Stimulated activated CD8-positive, alpha-beta memory T cell treated with anti-CD3 and anti-CD28 coated beads, Interleukin-15, amount 100 ng/mL, for 24 hours (primary cell): ENCODE data around the gene RNF212.

ENCODE experiments used
- DNase-seq: peaks from one replicate; pipeline ENCODE4 v3.0.0-alpha.2; 2020; ENCODE audit warnings: low read depth

The RNF212 gene

DNA sequence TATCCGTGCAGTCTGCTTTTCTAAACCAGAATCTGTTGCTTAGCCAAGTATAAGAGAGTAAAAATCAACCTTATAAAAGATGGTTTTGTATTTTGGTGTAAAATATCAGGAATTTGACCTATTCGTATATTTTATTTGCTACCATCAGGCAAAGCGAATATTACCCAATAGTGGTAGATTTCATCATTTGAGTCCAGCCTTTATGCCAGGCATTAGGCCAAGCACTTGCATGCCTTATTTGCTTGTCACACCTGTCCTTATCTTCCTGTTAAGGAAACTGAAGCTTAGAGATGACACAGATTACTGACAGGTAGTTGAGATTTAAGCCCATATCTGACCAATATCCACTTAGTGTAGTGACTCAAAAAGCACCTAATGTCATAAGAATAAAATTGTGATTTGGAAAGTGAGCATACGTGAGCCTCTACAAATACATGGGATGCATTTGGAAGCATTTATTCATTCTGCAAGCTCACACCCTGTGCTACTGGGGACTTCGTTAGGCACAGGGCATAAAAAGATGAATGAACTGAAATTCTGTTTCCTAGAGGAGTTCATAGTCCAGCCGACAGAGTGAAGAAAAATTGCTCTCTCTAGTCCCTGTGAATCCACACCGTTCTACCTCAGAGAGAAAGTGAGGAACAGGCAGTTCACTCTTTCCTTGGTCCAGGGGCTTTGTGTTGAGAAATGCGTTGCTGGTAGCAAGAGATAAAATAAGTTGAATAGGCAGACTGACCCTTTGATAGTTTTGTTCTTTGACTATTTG, 2.3 kb upstream of the RNF212 start:
- no peak for DNase-seq

DNA sequence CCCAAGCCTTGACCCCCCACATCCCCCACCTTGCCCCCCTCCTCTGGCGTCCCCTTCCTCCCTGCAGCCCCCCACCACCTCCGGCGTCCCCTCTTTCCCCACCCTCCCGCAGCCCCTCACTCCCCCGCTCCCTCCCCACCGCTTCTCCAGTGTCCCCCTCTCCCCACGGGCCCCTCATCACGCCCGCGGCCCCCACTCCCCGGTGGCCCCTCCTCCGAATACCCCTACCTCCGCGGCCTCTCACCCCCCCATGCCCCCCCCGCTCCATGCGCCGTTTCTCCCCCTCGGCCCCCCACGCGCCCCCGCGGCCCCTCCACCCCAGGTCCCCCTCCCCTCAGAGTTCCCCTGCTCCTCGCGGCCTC, 562 bp downstream of the RNF212 start:
- DNase-seq: no peak

DNA sequence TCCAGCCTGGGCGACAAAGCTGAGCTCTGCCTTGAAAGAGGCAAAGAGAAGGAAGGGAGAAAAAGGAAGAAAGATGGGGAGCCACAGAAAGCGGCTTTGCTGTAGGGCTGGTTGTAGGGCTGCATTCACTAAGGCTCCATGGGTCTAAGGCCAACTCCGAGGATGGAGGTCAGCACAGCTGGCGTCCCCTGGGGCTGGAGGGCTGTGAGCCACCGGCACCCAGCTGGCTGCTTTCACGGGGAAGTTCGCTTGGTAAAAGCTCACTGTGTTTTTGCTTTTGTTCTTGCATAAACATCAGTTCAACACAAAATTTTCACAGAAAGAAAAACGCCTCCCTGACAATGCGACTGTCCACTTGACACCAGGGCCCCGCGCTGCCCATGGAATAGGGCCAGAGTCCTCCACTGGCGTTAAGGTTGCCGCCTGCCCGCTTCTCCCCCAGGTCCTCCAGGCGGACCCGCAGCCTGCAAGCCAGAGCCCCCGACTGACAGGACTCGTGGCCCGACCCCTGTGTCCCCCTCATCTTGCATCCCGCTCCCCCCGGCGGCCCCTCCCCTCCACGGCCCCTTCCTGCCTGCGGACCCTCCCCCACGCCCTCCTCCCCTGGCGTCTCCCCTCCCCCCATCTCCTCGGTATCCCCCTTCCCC, 1.1 kb downstream of the RNF212 start:
- DNase-seq: no peak

DNA sequence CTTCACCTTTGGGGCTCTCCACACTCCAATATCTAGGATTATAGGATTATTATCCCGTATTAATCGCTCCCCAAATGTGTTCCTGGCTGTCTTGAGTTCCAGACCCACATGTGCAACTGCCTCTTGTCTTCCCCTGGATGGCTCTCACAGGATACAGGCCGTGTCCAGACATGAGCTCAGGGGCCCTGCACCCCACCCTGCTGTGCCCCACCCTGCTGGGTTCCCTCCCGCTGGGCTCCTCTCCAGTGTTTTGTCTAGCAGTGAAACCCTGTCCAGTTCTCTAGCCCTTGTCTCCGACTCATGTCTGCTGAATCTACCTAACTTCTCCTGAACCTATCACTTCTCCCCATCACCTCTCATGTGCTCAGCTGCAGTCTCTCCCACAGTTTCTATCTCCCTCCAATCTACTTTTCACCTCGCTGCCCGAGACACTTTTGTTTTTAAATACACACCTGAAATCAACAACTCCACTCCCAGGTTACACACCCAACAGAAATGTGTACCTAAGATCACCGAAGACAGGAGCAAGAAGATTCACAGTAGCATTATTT, 2.0 kb downstream of the RNF212 start:
- DNase-seq: no peak

DNA sequence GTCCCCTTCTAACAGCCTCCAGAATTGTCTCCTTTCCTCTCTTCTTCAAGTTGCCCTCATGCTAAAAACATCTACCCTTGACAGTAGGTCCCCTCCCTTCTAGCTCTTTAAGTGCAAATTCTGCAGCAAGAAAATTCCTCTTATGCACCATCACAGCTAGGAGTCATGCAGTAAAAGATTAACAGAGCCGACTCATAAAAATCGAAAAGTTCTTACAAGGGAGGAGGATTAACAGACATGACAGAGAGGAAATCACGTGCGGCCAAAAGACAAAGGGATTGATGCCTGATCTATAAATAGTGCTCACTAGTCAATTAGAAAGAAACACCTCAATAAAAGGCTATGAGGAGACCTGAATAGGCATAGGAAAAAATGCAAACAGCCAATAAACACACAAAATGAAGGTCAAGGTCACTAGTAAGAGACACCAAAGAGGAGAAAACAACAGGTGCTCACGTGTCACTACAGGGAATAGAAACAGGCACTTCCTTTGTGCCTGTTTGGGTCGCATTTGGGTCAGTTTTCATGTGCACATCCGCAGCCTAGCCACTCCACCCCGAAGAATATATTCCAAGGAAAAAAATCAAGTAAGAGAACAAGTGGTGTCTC, 3.4 kb downstream of the RNF212 start:
- no peak for DNase-seq

DNA sequence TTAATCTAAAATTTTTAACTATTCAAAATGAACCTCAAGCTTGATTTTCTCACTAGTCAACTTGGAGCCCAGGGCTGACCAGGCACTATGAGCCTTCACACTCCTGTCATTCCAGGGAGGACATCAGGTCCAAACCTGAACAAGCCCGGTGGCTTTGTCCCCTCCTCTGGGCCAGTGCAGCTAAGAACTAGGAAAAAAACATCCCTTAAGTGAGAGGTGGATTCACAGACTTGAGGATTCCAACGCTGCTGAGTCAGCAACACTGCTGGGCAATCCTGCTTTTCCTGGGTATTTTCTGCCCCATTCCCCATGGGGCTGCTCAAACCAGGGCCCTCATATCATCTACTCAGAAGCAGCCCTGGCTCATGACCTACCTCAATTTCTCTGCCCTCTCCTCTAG, 4.0 kb downstream of the RNF212 start:
- no peak for DNase-seq

DNA sequence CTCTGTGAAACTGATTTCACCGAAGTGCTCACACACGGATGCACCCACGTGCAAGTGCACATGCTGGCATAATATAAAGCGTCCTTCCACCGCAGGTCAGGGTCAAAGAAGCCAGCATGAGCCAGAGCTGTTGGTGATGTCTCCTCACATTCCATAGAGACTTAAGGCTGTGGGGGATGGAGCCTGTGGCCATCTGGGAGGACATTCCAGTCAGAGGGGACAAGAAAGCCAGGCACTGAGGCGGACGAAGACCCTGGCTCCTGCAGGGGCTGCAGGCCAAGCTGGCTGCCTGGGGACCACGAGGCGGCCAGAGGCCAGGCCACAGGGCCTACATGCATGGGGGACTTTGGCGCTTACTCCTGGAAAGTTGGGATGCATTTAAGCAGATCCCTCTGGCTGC, 7.7 kb downstream of the RNF212 start:
- DNase-seq: no peak

DNA sequence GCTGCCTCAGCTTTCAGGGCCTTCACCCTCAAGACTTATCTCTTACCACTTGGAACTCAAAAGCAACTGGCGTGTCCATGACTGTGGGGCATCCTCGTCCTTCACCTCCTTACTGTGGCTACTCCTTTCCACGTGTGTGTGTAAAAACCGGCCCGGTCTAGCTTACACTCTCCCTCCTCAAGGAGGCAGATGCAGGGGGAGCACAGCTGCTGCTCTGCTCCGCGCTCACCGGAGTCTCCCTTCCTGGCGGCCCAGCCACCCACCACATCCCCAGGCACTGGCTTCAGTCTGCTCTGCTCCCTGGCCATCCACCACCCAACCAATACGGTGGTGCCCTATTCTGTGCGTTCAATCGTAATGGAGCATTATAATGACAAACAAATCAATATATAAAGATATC, 8.3 kb downstream of the RNF212 start:
- DNase-seq: no peak

DNA sequence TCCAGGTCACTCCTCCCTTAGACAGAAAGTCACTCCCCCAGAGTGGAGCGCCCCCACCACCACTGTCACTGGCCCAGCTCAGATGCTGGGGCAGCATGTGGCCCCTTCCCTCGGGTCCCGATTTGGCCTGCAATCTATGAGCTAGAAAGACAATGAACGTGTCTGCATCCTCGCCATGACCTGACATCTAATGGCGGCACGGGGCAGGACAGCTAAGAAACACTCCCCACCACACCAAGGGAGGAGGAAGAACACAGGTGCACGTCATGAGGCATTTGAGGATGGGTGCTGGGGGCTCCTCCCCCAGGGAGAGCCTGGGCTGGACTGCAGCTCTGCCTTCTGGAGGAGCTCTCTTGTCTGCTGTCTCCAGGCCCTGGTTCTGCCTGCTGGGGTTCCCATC, 8.7 kb downstream of the RNF212 start:
- DNase-seq: no peak

DNA sequence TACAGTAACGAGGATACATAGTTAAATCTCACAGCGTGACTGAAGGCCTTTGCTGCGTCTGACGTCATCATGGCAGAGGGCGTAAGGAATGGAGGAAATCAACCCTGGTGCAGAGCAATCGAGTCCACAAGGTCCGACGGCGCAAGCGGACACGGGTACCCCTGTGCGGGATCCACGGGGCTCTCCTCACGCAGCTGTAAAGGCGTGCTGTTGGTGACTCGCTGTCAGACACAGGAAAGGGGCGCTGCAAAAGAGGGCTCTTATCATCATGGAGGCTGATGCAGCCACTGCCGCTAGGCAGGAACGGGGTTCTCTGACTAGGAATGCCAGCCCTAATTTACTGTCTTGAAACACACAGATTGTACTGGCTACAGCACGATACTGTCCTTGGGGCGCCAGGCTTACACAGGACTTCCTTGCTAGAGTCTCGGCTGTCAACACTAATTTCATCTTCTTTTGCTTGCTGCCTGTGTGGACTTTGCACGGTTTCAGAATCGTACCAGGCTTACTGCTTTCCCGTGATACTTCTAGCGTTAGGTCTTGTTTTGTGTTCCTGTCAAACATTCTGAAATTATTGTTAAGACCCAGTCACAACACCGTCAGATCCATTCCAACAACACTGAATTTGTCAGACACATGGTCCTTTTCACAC, 13.6 kb downstream of the RNF212 start:
- DNase-seq: no peak

DNA sequence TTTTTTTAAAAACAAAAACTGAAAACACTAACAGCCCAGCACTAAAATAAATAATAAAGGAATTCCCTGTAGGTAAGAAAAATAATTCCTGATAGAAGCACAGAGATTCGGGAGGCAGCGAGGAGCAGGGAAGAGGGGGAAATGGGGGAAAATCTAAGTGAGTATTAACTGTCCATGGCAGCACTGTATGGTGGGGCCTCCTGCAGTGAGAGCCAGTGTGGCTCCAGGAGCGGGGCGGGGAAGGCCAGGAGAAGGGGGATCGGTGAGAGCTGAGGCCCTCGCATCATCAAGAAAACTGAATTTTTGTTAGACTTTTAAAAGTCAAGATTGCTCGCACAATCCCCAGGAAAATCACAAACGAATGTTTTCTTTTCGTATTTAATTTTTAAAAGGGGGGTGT, 14.1 kb downstream of the RNF212 start:
- no peak for DNase-seq

DNA sequence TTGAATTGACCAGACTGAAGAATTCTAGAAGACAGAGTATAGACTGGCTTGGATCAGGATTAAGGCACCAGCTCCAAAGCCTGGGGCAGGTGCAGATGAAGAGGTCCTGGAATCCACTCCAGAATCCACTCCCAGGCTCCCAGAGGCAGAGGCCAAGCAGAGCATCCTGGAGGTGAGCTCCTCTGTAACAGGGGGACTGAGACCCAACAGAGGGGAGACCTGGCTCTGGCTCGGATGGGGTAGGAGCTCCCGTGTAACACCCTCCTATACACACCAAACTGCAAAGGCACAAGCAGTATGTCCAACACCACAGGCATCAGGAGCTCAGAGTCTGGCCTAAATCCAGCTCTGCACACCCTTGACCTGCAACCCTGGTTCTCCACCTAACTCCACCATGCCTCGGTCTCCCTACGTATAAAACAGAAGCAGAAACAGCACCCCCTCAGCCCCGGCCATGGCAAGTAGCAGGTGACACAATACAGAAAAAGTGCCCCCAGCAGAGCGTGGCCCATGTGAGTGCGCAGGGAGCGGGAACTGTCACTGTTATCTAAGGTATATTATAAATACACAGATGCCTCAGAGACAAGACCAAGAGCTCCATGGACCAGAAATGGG, 14.9 kb downstream of the RNF212 start:
- no peak for DNase-seq

DNA sequence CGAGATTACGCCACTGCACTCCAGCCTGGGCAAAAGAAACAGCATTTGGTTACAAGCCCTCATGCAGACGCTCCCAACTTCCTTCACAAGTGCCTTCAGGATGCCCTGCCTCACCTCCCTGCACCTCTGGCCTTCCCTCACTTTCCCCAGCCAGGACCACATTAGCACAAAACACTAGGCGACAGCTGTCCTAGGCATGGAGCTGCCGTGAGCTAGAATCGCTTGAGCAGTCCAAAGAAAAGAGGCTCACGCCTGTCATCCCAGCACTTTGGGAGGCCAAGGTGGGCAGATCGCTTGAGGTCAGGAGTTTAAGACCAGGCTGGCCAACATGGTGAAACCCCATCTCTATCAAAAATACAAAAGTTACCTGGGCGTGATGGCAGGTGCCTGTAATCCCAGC, 15.8 kb downstream of the RNF212 start:
- DNase-seq: no peak

DNA sequence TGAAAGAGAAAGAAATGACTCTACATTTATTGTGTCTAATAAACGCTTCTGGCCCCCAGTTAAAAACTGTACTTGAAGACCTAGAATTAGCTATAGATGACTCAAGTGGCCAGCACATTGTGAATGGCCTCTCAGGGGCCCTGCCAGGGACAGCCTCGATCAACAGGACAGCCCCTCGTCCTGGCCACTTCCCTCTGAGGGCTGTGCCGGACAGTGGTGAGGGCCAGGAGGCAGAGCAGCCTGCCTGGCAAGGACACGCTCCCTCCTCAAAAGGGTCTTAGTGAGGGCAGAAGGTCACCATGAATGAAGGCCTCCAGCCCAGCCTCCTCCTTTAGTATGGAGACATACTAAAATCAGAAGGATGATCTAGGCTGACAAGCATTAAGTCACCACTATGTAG, 16.5 kb downstream of the RNF212 start:
- DNase-seq: no peak

DNA sequence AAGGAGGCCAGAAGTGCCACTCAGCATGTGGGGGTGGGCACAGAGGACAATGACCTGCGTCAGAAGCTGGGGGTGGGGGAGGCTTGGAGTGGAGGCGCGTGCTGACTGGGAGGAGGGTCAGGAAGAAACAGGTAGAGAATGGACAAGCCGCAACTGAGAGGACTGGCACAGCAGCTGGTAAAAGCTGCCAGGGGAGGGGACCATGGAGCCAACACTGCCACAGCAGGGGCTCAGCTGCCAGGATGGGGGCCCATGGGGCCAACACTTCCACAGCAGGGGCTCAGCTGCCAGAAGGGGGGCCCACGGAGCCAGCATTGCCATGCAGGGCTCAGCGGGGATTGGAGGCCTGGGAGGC, 19.1 kb downstream of the RNF212 start:
- no peak for DNase-seq

DNA sequence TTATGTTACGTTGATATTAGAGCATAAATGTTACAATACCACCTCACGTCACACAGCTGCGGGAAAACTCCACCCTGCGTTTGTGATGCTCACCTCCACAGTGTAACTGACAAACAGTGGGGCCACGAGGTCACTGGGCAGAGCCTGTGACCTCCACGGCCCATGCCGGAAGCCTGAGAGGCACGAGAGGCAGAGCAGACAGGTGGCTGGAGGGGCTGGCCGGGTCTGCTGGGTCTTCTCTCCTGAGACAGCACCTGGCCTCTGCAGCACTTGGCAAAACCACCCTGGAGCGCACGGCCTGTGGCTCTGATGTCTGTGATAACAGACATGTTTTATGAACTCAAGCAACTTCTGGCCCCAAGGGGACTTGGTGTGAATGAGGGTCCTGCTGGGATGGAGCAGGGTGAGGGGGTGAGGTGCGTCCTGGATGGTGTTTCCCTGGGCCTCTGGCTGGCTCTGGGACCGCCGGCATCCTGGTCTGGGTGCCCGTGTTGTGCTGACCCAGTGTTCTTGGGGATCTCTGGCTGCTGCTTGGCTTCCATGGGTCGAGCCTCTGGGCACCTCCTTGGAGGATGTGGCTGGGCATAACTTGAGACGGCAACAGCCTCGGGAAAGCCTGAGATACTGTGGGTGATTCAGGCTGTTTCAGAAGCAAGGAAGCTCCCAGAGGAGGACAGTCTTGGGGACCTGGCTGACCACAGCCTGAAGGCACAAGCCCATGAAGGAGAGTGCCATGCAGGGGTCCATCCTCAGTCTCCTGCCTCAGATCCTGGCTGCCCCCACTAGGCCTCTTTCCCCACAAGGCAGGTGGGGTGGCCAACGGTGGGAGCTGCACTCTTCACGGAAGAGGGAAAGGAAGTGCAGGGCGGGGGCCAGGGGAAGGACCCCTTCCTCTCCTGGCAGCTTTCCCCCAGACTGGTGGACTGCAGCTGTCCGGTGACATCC, 19.7 kb downstream of the RNF212 start:
- no peak for DNase-seq

DNA sequence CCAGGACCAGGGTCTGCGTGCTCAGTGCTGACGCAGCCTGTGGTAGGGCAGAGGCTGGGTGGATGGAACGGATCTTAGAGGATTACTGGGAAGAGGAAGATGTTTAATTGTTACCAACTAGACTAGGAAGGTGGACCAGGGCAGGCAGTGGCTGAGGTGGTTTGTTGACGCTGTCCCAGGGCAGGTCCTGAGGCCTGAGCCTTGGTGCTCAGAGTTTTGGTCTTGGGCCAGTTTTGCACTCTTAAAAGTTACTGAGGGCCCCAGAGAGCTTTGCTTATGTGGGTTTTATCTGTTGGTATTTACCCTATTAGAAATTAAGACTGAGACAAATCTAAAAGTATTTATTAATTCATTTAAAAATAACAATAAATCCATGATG, 20.4 kb downstream of the RNF212 start:
- DNase-seq: no peak

DNA sequence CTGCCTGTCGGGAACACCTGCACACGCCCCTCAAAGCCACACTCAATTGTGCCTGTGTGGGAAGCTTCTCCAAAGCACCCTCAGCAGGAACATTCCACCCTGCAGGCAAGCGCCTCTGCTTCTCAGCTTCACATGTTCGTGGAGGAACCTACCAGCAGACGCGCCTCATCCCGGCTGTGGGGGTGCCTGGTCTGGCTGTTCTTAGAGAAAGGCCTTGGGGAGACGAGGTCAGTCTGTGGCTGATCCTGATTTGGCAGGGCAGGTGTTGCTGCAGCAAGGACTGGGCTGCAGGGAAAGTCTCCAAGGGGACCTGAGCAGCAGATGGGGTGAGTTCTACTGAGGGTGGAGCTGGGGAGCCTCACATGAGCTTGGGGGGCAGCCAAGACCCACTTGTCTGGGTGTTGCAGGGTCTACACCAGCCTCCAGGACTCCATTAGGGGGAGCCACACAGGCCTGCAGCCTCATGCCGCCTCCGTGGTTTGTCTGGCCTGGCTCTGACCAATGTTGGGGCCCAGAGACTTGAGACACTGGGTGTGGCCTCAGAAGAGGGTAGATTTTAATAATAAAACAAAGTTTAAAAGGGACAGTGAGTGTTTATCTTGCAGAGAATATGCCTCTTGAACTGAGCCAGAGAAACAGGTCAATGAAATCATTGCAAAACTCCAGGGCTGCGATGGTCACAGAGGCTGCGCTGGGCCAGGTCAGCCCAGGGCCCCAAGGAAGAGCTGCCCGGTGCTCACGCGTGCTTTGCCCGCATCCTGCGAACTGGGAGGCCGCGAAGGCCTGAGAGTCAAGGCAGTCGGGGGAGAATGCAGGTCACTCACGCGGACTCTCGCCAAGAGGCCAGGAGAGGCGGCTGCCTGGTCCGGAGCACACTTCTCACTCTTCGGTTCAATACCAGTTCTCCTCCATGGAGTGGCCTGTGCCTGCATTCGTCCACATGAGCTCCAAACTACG, 21.1 kb downstream of the RNF212 start:
- DNase-seq: no peak

DNA sequence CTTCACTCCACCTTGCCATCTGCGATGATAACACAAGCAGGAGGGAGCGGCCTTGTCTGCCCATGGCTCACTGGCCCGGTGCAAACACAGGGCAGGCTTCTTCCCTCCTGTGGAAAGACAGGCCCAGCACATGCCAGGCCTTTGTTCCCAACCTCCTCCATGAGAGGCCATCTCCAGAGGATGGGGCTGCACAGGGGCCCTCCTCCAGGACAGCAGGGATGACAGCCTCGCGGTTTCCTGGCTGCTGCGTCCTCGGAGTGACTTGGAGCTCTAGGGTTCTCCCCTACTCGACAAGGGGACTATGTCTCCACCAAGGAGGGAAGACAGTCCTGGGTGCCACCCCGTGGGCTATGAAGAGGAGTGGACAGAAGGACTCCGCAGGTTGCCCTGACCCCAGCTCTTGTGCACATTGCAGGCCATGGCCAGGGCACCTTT, 21.8 kb downstream of the RNF212 start:
- DNase-seq: no peak
